ENCODE results near the gene MISP3.
"Not testable (repeated sequence)": the region's sequence is repeated elsewhere in the genome, so short reads cannot be mapped to it uniquely, and the experiment has no call there.

The MISP3 gene

DNA sequence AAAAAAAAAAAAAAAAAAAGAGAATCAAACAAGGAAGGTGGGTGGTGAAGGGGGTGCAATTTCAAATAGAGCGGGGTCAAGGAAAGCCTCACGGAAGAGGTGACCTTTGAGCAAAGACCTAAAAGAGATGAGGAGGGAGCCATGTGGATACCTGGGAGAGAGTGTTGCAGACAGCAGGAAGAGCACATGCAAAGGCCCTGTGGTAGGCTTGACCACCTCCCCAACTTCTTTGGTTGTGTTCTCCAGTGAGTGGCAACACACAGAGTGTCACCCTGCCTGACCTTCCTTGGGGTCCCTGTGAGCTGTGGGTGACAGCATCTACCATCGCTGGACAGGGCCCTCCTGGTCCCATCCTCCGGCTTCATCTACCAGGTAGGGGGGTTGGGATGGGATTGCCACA lies 22.1 kb upstream of the MISP3 start:
- no peak for TF ChIP-seq ZFX (IDR thresholded peaks at IDR 0.05)
- TF ChIP-seq, protein P1, sequence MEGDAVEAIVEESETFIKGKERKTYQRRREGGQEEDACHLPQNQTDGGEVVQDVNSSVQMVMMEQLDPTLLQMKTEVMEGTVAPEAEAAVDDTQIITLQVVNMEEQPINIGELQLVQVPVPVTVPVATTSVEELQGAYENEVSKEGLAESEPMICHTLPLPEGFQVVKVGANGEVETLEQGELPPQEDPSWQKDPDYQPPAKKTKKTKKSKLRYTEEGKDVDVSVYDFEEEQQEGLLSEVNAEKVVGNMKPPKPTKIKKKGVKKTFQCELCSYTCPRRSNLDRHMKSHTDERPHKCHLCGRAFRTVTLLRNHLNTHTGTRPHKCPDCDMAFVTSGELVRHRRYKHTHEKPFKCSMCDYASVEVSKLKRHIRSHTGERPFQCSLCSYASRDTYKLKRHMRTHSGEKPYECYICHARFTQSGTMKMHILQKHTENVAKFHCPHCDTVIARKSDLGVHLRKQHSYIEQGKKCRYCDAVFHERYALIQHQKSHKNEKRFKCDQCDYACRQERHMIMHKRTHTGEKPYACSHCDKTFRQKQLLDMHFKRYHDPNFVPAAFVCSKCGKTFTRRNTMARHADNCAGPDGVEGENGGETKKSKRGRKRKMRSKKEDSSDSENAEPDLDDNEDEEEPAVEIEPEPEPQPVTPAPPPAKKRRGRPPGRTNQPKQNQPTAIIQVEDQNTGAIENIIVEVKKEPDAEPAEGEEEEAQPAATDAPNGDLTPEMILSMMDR (conservative IDR thresholded peaks at IDR 0.05): no peak
- H3K27ac ChIP-seq: no peak overlapping the region

- not testable (repeated sequence) for H3K27ac ChIP-seq
Measured at GRCh38 chr19:14050961-14051360, 21.6 kb upstream of the MISP3 start.

DNA sequence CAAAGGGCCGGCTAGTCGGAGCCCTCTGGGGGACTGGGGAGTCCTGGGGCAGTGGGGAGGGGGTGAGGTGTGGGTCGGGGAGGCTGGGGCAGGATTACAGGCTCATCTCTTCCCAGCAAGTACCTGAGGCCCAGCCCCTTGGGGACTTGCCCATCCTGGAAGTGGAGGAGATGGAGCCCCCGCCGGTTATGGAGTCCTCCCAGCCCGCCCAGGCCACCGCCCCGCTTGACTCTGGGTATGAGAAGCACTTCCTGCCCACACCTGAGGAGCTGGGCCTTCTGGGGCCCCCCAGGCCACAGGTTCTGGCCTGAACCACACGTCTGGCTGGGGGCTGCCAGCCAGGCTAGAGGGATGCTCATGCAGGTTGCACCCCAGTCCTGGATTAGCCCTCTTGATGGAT lies 20.6 kb upstream of the MISP3 start:
- no peak overlapping the region for H3K27ac ChIP-seq
- TF ChIP-seq, protein P1 (conservative IDR thresholded peaks at IDR 0.05): no peak
- no peak for TF ChIP-seq ZFX (IDR thresholded peaks at IDR 0.05)

DNA sequence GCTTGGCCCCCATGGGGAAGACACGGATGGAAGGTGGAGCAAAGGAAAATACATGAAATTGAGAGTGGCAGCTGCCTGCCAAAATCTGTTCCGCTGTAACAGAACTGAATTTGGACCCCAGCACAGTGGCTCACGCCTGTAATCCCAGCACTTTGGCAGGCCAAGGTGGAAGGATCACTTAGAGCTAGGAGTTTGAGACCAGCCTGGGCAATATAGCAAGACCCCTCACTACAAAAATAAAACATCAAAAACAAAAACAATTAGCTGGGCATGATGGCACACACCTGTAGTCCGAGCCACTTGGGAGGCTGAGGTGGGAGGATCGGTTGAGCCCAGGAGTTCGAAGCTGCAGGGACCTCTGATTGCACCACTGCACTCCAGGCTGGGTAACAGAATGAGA lies 20.1 kb upstream of the MISP3 start:
- H3K27ac ChIP-seq: no peak overlapping the region
- no peak for TF ChIP-seq ZFX (IDR thresholded peaks at IDR 0.05)
- TF ChIP-seq, protein P1 (conservative IDR thresholded peaks at IDR 0.05): no peak

- TF ChIP-seq ZFX (IDR thresholded peaks at IDR 0.05): no peak
- TF ChIP-seq, protein P1 (conservative IDR thresholded peaks at IDR 0.05): no peak
- no peak overlapping the region for H3K27ac ChIP-seq
Measured at GRCh38 chr19:14053032-14053431, 19.6 kb upstream of the MISP3 start.

DNA sequence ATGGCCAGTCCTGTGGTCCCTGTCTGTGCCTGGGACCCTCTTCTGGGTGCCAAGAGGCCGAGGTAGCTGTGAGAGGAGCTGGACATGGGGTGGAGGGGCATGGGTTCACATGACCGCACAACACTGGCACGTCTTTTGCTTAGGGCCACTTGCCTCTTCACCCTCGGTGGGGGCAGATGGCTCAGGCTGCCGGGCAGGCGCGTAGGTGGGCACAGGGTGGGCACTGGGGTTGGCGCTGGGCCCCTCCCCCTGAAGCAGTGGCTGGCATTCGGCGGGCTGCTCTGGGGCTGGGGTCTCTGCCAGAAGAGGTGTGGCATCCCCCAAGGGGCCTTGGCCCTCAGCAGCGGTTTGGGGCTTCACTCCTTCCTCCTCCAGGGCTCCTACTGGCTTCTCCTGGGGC lies 19.1 kb upstream of the MISP3 start:
- H3K27ac ChIP-seq: no peak overlapping the region
- TF ChIP-seq, protein P1 (conservative IDR thresholded peaks at IDR 0.05): no peak
- no peak for TF ChIP-seq ZFX (IDR thresholded peaks at IDR 0.05)

- no peak overlapping the region for H3K27ac ChIP-seq
- TF ChIP-seq ZFX (IDR thresholded peaks at IDR 0.05): no peak
- TF ChIP-seq, protein P1 (conservative IDR thresholded peaks at IDR 0.05): no peak
Measured at GRCh38 chr19:14054099-14054498, 18.5 kb upstream of the MISP3 start.

DNA sequence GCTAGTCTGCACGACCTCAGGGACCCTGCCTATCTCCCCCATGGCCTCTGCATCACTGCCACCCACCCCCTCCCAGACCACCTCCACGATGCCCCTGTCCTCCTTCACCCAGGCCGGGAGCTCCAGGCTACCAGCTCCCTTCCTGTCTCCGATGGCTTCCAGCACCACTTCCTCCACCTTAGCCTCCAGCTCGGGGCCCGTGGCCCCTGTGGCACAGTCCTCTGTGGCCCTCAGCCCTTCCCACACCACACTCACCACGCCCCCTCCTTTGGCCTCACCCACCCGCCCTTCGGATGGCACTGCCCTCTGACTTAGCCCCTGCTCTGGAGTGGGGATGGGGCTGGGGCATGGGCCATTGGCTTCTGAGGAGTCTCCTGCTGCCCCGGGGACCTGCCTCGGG lies 17.9 kb upstream of the MISP3 start:
- TF ChIP-seq ZFX (IDR thresholded peaks at IDR 0.05): no peak
- TF ChIP-seq, protein P1 (conservative IDR thresholded peaks at IDR 0.05): no peak
- no peak overlapping the region for H3K27ac ChIP-seq
